Muscle layer of duodenum (tissue), 2 donors: ENCODE results near the gene FPR3.

Experiments used
- H3K27ac ChIP-seq: one replicate; pipeline ENCODE4 v1.7.0; 2013; ENCODE audit warnings: mild to moderate bottlenecking, low read length
- H3K27me3 ChIP-seq: one replicate; pipeline ENCODE4 v1.7.0; 2013; ENCODE audit warnings: low read depth, mild to moderate bottlenecking, control low read depth, low read length
- H3K36me3 ChIP-seq, 2 donors: one replicate each; pipeline ENCODE4 v1.7.0; 2013; ENCODE audit warnings: low read length in 2 of 2, control low read depth in 1 of 2, mild to moderate bottlenecking in 1 of 2; ENCODE audit not compliant: insufficient read depth in 2 of 2, control insufficient read depth in 1 of 2
- H3K4me1 ChIP-seq, 2 donors: one replicate each; pipeline ENCODE4 v1.7.0; 2013; ENCODE audit warnings: low read length in 2 of 2, mild to moderate bottlenecking in 2 of 2, control low read depth in 1 of 2, moderate library complexity in 1 of 2; ENCODE audit not compliant: insufficient read depth in 2 of 2, control insufficient read depth in 1 of 2
- H3K4me3 ChIP-seq, 2 donors: one replicate each; pipeline ENCODE4 v1.7.0; 2013; ENCODE audit warnings: low read length in 2 of 2, low read depth in 1 of 2, mild to moderate bottlenecking in 1 of 2
- H3K9me3 ChIP-seq, 2 donors: one replicate each; pipeline ENCODE4 v1.7.0; 2013; ENCODE audit warnings: low read length in 2 of 2, control low read depth in 1 of 2, mild to moderate bottlenecking in 1 of 2; ENCODE audit not compliant: control insufficient read depth in 1 of 2
- donor health status: healthy.

Gene FPR3

GRCh38 chr19:51794885-51795490 lies at the start of gene FPR3:
Gene FPR3 (plus strand): TSS chr19:51795157. CDS start chr19:51823749, 28,592 bp downstream.
- H3K27ac ChIP-seq, result no peak within 1 kb of the TSS
- no peaks in the 10 kb centered on the region for H3K36me3 ChIP-seq
- no peak within 1 kb of the TSS for H3K4me3 ChIP-seq
- H3K9me3 ChIP-seq, result no peaks in the 10 kb centered on the region
- H3K4me1 ChIP-seq, result peaks cover 0 to 12% of the 10 kb centered on the region in 2 donors
- no peaks in the 10 kb centered on the region for H3K27me3 ChIP-seq

- H3K36me3 ChIP-seq, result peaks cover 0 to 3% of the 10 kb centered on the region in 2 donors
- no peaks in the 10 kb centered on the region for H3K4me1 ChIP-seq
- no peak overlapping the region for H3K4me3 ChIP-seq
- H3K27me3 ChIP-seq, result no peaks in the 10 kb centered on the region
- no peak overlapping the region for H3K27ac ChIP-seq
- H3K9me3 ChIP-seq, result no peaks in the 10 kb centered on the region
These were observed 48.2 kb upstream of the FPR3 start for GRCh38 chr19:51746731-51747130.

- H3K36me3 ChIP-seq, result no peaks in the 10 kb centered on the region
- no peaks in the 10 kb centered on the region for H3K27me3 ChIP-seq
- H3K9me3 ChIP-seq, result no peaks in the 10 kb centered on the region
- H3K4me1 ChIP-seq, result no peaks in the 10 kb centered on the region
- peak overlapping the region in 1 of 2 donors; percentile 22 for H3K4me3 ChIP-seq
- no peak overlapping the region for H3K27ac ChIP-seq
These were observed 45.0 kb upstream of the FPR3 start for GRCh38 chr19:51749979-51750378.

- Histone ChIP-seq H3K36me3 (no peaks in the 10 kb centered on the region), H3K4me1 (no peaks in the 10 kb centered on the region), H3K9me3 (no peaks in the 10 kb centered on the region), H3K27me3 (no peaks in the 10 kb centered on the region), H3K4me3 (peak overlapping the region; percentile 7 to 27), H3K27ac (peak overlapping the region; percentile 60)
These were observed 44.4 kb upstream of the FPR3 start for GRCh38 chr19:51750400-51751094.

- H3K4me3 ChIP-seq, result peak within 1 kb of the TSS; percentile 7 to 27
These were observed 43.3 kb upstream of the FPR3 start, which contains the start of gene FPR1 for GRCh38 chr19:51751655-51752054. Gene FPR1 (minus strand): TSS chr19:51751878. CDS start chr19:51746994, 4,884 bp downstream.

GRCh38 chr19:51754109-51754508 lies 40.8 kb upstream of the FPR3 start:
- no peaks in the 10 kb centered on the region for H3K36me3 ChIP-seq
- H3K4me3 ChIP-seq, result no peak overlapping the region
- H3K27me3 ChIP-seq, result no peaks in the 10 kb centered on the region
- no peaks in the 10 kb centered on the region for H3K9me3 ChIP-seq
- peak overlapping the region; percentile 51 for H3K27ac ChIP-seq
- H3K4me1 ChIP-seq, result no peaks in the 10 kb centered on the region

More at GRCh38 chr19:51751655-51752054, 43.3 kb upstream of the FPR3 start, which contains the start of gene FPR1:
- Histone ChIP-seq H3K36me3 (no peaks in the 10 kb centered on the region), H3K27me3 (no peaks in the 10 kb centered on the region), H3K9me3 (no peaks in the 10 kb centered on the region), H3K27ac (peak within 1 kb of the TSS; percentile 60), H3K4me1 (no peaks in the 10 kb centered on the region)

- Histone ChIP-seq H3K27ac (peak overlapping the region; percentile 51), H3K36me3 (no peaks in the 10 kb centered on the region), H3K4me1 (no peaks in the 10 kb centered on the region), H3K9me3 (no peaks in the 10 kb centered on the region), H3K27me3 (no peaks in the 10 kb centered on the region), H3K4me3 (no peak overlapping the region)
These were observed 40.2 kb upstream of the FPR3 start for GRCh38 chr19:51754770-51755169.

- Histone ChIP-seq H3K27me3 (no peaks in the 10 kb centered on the region), H3K36me3 (no peaks in the 10 kb centered on the region), H3K4me3 (no peak overlapping the region), H3K27ac (no peak overlapping the region), H3K9me3 (no peaks in the 10 kb centered on the region), H3K4me1 (no peaks in the 10 kb centered on the region)
These were observed 39.4 kb upstream of the FPR3 start for GRCh38 chr19:51755571-51755970.

GRCh38 chr19:51760697-51761356 lies 34.1 kb upstream of the FPR3 start, which contains the start of gene FPR2:
Gene FPR2 (plus strand): TSS chr19:51761180. CDS start chr19:51768659, 7,479 bp downstream.
- Histone ChIP-seq H3K36me3 (no peaks in the 10 kb centered on the region), H3K27me3 (no peaks in the 10 kb centered on the region), H3K4me3 (no peak within 1 kb of the TSS), H3K27ac (no peak within 1 kb of the TSS), H3K4me1 (no peaks in the 10 kb centered on the region), H3K9me3 (no peaks in the 10 kb centered on the region)

GRCh38 chr19:51761696-51762095 lies 33.3 kb upstream of the FPR3 start:
- Histone ChIP-seq H3K27me3 (no peaks in the 10 kb centered on the region), H3K4me1 (no peaks in the 10 kb centered on the region), H3K36me3 (no peaks in the 10 kb centered on the region), H3K27ac (no peak overlapping the region), H3K9me3 (no peaks in the 10 kb centered on the region), H3K4me3 (no peak overlapping the region)

GRCh38 chr19:51765086-51765485 lies 29.9 kb upstream of the FPR3 start:
- Histone ChIP-seq H3K27me3 (no peaks in the 10 kb centered on the region), H3K27ac (no peak overlapping the region), H3K9me3 (no peaks in the 10 kb centered on the region), H3K4me1 (no peaks in the 10 kb centered on the region), H3K36me3 (no peaks in the 10 kb centered on the region), H3K4me3 (no peak overlapping the region)
